GM18507 (cell line): Measurements from ENCODE around the gene GNE.
"Not testable (repeated sequence)": the region's sequence is repeated elsewhere in the genome, so short reads cannot be mapped to it uniquely, and the experiment has no call there.

ENCODE experiments used
- DNase-seq: peaks from one replicate; pipeline ENCODE4 v3.0.0; 2011; ENCODE audit warnings: low read depth; ENCODE audit not compliant: insufficient read length; ENCODE audit errors: extremely low spot score
- FAIRE-seq: peaks from 2 replicates; lab custom pipeline; 2011; peaks lifted over from hg19 to GRCh38; lab: Jason Lieb, UNC

Gene GNE

DNA sequence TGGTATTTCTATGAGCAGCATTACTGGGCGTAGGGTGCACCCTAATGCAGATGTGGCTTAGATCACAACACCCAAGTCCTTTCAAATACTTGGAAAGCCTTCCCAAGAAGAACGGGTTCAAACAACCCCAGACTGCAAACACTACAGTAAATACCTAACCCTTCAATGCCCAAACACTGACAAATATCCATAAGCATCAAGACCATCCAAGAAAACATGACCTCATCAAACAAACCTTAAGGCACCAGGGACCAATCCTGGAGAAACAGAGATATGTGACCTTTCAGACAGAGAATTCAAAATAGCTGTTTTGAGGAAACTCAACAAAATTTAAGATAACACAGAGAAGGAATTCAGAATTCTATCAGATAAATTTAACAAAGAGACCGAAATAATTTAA, 83.0 kb downstream of the GNE start:
- DNase-seq, FAIRE-seq: not testable (repeated sequence)

DNA sequence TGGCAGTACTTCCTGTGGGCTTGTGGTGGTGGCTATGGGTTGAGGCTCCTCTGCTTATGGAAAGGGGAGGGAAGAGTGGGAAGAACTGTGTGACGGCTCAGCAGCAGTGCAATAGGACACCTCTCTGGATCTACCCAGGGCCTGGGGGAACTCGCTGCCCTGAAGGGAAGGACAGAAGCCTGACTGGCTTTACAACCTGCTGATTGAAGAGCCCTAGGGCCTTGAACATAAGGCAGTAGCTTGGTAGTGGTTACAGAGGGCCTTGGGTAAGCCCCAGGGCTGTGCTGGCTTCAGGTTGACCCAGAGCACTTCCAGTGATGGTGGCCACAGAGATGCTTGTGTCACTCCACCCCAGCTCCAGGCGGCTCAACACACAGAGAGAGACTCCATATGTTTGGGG, 83.5 kb downstream of the GNE start:
- FAIRE-seq: no peak
- no peak for DNase-seq

DNA sequence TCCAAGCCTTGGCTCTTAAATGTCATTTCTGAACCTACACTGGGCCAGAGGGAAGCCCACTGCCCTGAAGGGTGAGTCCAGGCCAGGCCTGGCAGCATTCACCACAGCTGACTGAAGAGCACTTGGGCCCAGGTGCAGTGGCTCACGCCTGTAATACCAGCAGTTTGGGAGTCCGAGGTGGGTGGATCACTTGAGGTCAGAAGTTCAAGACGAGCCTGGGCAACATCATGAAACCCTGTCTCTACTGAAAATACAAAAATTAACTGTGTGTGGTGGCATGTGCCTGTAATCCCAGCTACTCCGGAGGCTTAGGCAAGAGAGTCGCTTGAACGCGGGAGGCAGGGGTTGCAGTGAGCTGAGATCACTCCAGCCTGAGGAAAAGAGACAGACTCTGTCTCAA, 84.0 kb downstream of the GNE start:
- FAIRE-seq (no peak), DNase-seq (no peak)

DNA sequence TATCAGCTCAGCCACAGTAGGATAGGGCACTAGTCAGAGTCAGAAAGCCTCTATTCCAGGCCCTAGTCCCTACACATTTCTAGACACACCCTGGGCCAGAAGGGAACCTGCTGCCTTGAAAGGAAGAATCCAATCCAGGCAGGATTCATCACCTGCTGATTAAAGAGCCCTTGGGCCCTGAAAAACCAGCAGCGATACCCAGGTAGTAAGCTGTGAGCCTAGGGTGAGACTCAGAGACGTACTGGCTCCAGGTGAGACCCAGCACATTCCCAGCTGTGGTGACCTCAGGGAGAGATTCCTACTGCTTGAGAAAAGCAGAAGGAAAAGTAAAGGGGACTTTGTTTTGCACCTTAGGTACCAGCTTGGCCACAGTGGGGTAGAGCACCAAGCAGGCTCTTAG, 84.4 kb downstream of the GNE start:
- no peak for DNase-seq
- no peak for FAIRE-seq

DNA sequence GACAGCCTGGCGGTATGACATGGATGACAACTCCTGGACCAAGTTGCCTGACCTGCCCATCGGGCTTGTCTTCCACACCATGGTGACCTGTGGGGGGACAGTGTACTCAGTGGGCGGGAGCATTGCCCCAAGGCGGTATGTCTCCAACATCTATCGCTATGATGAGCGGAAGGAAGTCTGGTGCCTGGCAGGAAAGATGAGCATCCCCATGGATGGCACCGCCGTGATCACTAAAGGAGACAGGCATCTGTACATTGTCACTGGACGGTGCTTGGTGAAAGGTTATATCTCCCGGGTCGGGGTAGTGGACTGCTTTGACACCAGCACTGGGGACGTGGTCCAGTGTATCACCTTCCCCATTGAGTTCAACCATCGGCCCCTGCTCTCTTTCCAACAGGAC, 87.7 kb downstream of the GNE start:
- no peak for DNase-seq
- FAIRE-seq: no peak

DNA sequence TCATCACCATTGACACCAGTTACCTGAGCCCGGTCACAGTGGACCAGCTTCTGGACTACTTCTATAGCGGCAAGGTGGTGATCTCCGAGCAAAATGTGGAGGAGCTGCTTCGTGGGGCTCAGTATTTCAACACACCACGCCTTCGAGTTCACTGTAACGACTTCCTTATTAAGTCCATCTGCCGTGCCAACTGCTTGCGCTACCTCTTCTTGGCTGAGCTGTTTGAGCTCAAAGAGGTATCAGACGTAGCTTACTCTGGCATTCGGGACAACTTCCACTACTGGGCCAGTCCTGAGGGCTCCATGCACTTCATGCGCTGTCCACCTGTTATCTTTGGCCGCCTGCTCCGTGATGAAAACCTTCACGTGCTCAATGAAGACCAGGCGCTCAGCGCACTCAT, 88.5 kb downstream of the GNE start:
- FAIRE-seq (no peak), DNase-seq (no peak)

DNA sequence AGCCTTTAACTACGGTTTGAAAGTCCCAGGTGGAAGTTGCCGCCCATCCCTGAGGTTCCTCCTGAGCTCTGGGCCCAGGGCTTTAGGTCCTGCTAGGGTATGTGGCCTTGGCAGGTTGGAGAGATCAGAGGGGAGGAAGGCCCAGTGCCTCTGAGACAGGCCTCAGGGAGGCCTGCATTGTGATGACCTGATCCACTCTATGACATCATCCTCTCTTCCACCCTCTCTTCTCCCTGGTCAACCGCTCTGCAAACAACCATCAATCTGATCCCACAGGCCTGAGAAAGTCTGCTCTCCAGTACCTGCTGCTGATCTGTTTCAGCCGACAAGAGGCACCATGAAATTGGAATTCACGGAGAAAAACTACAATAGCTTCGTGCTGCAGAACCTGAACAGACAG, 89.1 kb downstream of the GNE start, which contains the start of gene CCIN:
CCIN (plus strand) TSS at position 223 of the 400 bp plus-strand sequence; CDS start at position 338, 115 bp downstream.
- no peak for DNase-seq
- FAIRE-seq: no peak

DNA sequence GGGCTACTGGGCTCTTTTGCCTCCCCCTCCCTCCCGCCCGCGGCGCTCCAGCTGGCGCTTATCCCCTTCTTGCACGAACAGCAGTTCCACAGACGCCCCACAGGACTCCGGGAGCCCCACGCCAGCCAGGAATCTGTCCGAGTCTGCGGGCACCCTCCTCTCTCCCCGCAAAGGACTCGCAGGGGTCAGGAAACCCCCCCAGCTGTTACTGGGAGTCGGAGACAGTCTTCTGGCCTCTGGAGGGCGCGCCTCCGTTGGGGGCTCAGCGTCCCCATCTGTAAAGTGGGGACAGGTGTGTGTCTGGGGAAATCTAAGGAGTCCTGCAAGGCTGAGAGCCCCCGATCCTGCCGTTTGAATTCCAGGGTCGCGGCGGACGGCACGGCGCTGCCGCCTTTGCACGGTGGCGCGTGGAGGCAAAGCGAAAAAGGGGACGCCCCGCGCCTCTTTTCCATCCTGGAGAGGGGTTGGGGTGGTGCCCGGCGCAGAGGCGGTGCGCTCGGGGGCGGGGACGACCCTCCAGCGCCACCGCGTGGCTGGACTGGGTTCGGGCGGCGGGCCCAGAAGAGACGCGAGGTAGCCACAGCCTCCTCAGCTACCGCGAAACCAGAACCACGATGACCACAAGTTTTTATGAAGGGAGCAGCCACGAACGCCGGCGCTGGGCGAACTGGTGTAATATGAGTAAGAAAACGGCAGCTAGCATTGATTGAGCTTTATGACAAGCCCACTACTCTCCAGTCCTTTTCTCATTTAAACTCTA, 91.9 kb downstream of the GNE start:
- FAIRE-seq (peak; percentile 89), DNase-seq (peak; percentile 80)

DNA sequence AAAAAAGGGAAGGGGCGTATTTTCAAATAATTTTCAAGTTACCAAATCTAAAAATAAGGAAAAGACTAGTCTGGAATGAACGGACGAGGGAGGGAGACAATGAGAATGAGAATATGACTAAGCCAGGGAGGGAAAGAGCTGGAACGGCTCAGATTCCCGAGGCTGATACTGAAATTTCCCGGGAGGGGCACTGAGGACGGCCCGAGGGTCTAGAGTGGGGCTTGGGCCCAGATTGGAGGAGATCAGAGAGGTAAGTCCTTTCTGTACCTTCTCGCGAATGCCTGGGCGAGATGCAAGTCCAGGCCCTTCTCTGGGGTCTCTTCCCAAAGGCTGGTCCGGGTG, 92.5 kb downstream of the GNE start:
- FAIRE-seq: no peak
- no peak for DNase-seq

DNA sequence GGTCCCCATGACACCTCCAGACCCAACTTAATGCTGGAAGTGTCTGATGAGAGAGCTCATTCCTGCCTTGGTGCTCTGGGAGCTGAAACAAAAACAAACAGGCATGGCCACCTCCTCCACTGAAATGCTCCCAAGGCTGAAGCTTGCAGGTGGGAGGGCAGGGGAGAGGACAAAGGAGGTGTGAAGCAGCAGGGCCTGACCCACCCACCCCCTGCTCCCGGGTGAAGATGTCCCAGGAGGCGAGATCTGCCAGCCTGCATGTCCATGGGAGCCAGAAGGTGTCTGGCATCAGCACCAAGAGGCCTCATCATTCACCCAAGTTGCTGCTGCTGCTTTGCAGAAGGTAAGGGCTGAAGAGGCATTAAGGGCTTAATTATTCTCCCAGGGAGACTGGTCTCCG, 93.3 kb downstream of the GNE start:
- DNase-seq (no peak), FAIRE-seq (no peak)
